DMS153 (cell line): ENCODE measurements around the gene PDHX.
"Not testable (repeated sequence)": the region's sequence is repeated elsewhere in the genome, so short reads cannot be mapped to it uniquely, and the experiment has no call there.

Source experiments
- DNase-seq: peaks from one replicate; lab custom pipeline; 2025; lab: John Stamatoyannopoulos, UW

Gene PDHX

DNA sequence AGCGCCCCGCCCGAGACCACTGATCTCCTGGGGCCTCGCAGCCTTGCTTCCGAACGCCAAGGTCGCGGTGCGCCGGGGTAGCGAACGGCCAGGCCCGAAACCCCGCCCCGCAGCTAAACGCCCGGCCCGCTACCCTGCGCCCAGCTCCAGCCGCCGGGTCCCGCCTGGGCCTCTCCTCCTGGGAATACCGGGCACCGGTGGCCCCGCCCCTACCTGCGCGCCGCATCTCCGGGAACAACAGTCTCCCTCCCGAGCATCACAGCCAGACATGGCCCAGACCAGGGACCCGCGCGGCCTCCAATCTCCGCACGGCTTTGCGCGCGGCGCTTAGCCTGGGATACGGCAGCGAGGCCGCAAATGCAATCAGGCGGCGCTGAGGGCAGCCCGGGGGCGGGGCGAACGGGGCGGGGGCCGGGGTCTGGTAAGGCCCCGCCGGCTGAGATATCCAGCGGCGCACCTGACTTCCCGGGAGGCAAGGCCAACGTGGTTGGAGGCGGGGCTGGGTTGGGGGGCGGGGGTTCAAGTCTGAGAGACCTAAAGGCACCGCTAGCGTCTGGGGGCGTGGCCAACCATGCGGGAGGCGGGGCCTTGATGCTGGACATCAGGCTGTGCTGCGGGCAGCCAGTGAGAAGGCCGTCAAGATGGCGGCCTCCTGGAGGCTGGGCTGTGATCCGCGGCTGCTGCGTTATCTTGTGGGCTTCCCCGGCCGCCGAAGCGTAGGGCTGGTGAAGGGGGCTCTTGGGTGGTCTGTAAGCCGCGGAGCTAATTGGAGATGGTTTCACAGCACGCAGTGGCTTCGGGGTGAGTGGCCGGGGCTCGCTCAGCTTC lies at the start of gene PDHX, which contains the start of gene APIP:
Gene PDHX (plus strand): TSS at position 604 of the 828 bp plus-strand sequence. CDS start 38 bp downstream, at position 642.
Gene APIP (minus strand): TSS at position 365 of the 828 bp plus-strand sequence. CDS start 95 bp downstream, at position 270.
- peak; percentile 98 for DNase-seq

DNA sequence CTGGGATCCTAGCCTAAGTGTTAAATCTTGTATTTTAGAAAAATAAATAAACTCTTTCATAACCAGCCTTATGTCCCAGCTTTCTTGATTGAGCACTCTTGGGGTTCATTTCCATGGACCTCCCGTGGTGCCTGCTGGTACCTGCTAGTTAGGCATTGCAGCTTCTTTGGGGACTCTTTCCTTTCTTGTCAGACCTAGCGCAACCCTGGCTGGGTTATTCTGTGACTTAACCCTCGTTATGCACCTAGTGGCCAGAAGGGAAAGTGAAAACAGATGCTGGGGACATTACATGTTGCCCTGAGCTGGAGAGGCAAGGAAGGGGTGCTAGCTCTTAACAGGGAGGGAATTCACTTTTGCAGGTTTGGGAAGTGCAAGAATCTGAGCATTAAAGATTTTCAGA lies 47.0 kb upstream of the PDHX start:
- no peak for DNase-seq

GRCh38 chr11:34870548-34871196 lies 45.7 kb upstream of the PDHX start:
- DNase-seq, result no peak

GRCh38 chr11:34874202-34874601 lies 42.2 kb upstream of the PDHX start:
- DNase-seq, result no peak

- DNase-seq, result no peak
These were observed 38.9 kb upstream of the PDHX start for GRCh38 chr11:34877375-34877975.

- no peak for DNase-seq
These were observed 34.5 kb upstream of the PDHX start for GRCh38 chr11:34881900-34882299.

DNA sequence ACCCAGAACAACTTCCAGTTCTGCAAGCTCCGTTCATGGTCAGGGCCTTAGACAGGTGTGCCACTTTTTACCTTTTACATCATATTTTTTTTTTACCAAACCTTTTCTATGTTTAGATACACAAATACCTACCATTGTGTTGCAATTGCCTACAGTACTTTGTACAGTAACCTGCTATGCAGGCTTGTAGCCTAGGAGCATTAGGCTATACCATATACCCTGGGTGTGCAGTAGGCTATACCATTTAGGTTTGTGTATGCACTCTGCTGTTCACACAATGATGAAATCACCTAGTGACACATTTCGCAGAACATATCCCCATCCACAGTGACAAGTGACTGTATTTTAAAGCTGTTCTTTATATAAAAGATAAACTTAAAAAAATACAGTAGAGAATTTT lies 29.8 kb upstream of the PDHX start:
- no peak for DNase-seq

- no peak for DNase-seq
These were observed 29.2 kb upstream of the PDHX start for GRCh38 chr11:34887260-34887659.

GRCh38 chr11:34890089-34890488 lies 26.3 kb upstream of the PDHX start:
- no peak for DNase-seq

DNA sequence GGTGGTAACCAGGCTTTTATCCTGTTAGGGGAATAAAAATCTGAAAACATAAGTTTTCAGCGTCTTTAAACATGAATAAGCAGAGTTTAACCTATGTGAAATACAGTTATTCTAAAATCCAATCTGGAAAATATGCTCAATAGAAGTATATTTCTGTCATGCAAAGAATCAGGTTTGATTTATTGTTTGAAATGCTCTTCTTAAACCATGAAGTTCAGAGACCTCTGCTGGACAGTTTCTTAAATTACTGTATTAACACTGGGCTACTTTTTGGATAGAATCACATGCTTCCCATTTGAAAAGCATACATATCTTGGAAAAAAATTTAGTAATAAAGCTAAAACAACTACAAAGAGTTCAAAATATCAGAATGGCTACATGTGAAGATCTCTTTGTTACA lies 25.6 kb upstream of the PDHX start:
- peak; percentile 20 for DNase-seq

- DNase-seq, result no peak
These were observed 24.8 kb upstream of the PDHX start for GRCh38 chr11:34891611-34892010.

GRCh38 chr11:34893416-34893815 lies 23.0 kb upstream of the PDHX start:
- DNase-seq, result no peak

GRCh38 chr11:34896191-34896590 lies 20.2 kb upstream of the PDHX start:
- not testable (repeated sequence) for DNase-seq

- no peak for DNase-seq
These were observed 19.1 kb upstream of the PDHX start for GRCh38 chr11:34897171-34897870.

- no peak for DNase-seq
These were observed 17.9 kb upstream of the PDHX start for GRCh38 chr11:34898474-34898873.

DNA sequence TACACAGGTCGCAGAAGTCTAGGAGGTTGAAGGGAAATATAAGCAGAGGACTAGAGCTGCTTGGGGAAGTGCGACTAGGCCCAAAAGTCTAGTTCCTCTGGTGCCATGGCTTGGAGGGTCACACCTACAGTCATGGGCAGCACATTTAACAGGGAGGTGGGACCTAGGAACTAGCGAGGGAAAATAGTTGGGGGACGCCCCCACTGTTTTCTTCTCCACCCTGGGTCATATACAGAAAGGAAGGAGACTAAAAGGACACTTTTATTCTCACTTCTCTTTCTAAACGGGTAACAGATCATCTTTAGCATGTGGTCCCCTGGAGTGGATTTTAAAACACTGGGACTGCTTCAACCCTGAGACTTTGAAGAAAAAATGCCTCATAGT lies 16.8 kb upstream of the PDHX start:
- no peak for DNase-seq

DNA sequence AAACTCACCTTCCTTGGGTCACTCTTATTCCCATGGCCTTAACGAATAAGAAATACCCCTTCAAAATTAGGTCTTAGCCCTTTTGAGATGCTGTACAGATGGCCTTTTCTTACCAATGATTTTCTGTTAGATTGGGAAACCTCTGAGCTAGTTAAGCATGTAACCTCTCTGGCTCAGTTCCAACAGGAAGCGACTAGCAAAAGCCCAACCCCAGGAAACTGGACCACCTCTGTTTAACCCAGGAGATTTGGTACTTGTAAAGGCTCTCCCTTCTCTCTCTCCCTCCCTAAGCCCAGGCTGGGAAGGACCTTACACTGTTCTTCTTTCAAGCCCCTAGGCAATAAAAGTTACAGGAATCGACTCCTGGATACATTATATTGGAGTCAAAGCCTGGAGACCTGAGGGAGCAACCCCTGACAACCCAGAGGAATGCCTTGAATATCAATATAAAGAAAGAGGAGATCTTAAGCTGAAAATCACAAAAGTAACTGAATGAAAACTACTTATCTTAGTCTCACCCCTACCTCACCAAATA lies 11.9 kb upstream of the PDHX start:
- peak; percentile 61 for DNase-seq

DNA sequence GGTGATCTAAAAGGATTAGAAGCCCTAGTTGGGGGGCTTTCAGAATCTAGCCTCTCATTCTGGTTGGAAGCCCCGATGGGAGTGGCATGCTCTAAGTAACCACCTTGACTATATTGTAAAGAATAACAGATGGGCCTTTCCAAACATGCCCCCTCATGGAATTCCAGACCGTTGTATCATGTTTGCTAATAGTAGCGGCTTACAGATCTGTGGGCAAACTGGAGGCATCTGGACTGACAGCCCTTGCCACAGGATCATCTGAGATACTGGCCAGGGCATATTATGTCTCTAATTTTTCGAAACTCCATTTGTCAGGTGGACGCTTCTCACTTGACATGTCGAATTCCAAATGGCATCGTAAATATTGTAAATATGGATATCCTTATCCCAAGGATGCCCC lies 10.8 kb upstream of the PDHX start:
- no peak for DNase-seq

DNA sequence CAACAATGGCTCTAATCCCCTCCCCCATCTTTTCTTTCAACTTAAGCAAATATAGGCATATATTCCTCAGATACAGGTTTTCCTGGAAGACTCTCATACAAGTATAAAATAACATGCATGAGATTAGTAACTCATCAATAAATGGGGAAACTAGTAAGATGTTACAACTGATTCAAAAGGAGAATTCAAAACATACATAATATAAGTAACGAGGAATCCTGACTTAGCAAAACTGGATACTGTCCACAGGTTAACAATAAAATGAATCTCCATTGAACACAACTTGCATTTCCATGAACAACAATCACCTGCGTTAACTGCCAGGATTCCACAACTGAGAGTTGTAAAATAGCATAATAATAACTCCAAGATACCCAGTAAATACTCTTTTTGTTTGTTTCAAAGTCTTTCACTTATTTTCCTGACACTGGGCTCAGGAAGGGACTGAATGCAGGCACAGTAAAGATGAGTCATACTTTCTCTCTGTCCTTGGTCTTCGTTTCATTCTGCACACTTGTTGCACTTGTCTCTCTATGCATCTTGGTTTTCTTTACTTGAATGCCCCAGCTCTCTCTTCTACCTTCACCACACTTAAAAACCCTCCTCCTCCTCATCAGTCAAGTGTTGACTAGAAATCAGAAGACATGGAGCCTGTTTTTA lies 8.4 kb upstream of the PDHX start:
- no peak for DNase-seq

DNA sequence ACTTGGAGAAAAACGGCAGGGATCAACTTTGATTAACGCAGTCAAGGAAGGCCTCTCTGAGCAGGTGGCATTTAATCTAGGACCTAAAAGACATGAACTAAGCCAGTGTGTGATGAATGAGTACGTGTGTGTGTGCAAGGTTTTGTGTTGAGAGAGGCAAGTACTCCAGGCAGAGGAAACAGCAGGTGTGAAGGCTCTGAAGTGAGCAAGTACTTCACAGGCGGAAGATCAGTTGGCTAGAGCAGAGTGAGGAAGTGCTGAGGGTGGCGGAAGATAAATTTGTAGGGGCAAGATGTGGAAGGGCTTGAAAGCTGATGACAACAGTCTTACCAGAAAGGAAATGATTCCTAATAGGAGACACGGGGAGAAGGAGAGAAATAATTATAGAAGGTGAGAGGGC lies 7.0 kb upstream of the PDHX start:
- DNase-seq, result no peak

DNA sequence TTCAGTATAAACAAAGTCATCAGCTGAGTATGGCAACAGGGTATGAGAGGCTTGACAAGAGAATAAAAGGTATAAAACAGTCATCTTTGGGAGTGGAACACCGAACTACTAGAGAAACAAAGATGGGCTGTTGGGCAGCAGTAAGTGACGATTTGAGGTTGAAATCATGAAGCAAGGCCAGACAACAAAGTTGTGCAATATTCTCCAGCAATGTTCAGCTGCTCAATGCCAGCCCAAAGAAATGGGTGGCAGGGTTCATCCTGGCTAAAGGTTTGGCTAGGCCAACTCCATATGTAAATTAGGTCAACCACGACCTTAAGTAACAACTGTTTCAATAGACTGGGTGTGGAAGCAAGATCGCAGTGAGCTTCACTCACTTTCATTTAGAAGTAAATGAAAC lies 6.5 kb upstream of the PDHX start:
- no peak for DNase-seq

DNA sequence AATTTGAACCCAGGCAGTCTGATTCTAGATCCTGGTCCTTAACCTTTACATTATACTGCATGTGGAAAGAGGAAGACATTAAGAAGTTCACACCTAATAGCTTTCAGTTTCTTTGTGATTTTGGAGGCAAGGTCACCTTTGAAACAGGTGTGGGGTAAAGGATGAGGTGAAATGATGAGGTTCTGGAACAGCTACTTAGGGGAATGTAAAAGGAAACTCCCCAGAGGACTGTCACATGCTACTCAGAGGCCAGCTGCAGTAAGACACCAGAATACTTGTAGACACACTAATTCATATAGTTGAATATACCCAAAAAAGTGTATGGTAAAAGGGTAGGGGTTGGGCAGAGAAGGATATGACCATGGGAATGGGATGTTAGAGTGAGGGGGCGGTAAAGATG lies 5.6 kb upstream of the PDHX start:
- DNase-seq, result no peak
